Astrocyte (in vitro differentiated cells and primary cell): Measurements from ENCODE around the gene UGT2A1. TPM values are rescaled to one million over a fixed set of nuclear protein-coding genes. Genes with fewer than 3 reads are reported as not detected.

Source experiments
- DNase-seq: peaks from one replicate; pipeline ENCODE4 v3.0.0-alpha.2; 2010; ENCODE audit warnings: low read depth
- FAIRE-seq: peaks from 2 replicates; lab custom pipeline; 2011; peaks lifted over from hg19 to GRCh38; lab: Jason Lieb, UNC
- H2AFZ ChIP-seq: 2 replicates; pipeline ENCODE4 v1.6.0; 2012; ENCODE audit warnings: low read depth, low read length, inconsistent platforms
- H3K27ac ChIP-seq: 2 replicates; pipeline ENCODE4 v1.5.1; 2011; ENCODE audit warnings: low read depth, low read length, inconsistent platforms
- H3K27me3 ChIP-seq: 2 replicates; pipeline ENCODE4 v1.6.0; 2011; ENCODE audit warnings: low read length, inconsistent platforms; ENCODE audit not compliant: insufficient read depth
- H3K36me3 ChIP-seq: 2 replicates; pipeline ENCODE4 v1.5.1; 2011; ENCODE audit warnings: low read length, inconsistent platforms; ENCODE audit not compliant: insufficient read depth
- H3K4me1 ChIP-seq: 2 replicates; pipeline ENCODE4 v1.5.1; 2011; ENCODE audit warnings: low read length, inconsistent platforms; ENCODE audit not compliant: insufficient read depth
- H3K4me2 ChIP-seq: 2 replicates; pipeline ENCODE4 v1.6.0; 2012; ENCODE audit warnings: low read length, inconsistent platforms
- H3K4me3 ChIP-seq: 2 replicates; pipeline ENCODE4 v1.5.1; 2011; ENCODE audit warnings: low read depth, mild to moderate bottlenecking, low read length, inconsistent platforms; ENCODE audit not compliant: insufficient read depth
- H3K79me2 ChIP-seq: 2 replicates; pipeline ENCODE4 v1.6.0; 2012; ENCODE audit warnings: mild to moderate bottlenecking, low read length, inconsistent platforms; ENCODE audit not compliant: insufficient read depth
- H3K9ac ChIP-seq: 2 replicates; pipeline ENCODE4 v1.6.0; 2012; ENCODE audit warnings: mild to moderate bottlenecking, low read length, inconsistent platforms
- H3K9me3 ChIP-seq: 2 replicates; pipeline ENCODE4 v1.5.1; 2012; ENCODE audit warnings: low read depth, mild to moderate bottlenecking, low read length, inconsistent platforms; ENCODE audit not compliant: insufficient read depth
- H4K20me1 ChIP-seq: 2 replicates; pipeline ENCODE4 v1.6.0; 2012; ENCODE audit warnings: low read length, inconsistent platforms; ENCODE audit not compliant: insufficient read depth
- H3K27ac Mint-ChIP-seq: one replicate; pipeline ENCODE4 v1.8.0; 2021; ENCODE audit warnings: mild to moderate bottlenecking, mixed read lengths; ENCODE audit not compliant: unreplicated experiment
- H3K27me3 Mint-ChIP-seq: one replicate; pipeline ENCODE4 v1.8.0; 2021; ENCODE audit warnings: low read depth, mixed read lengths; ENCODE audit not compliant: unreplicated experiment
- H3K36me3 Mint-ChIP-seq: one replicate; pipeline ENCODE4 v1.8.0; 2021; ENCODE audit warnings: low read depth, mixed read lengths; ENCODE audit not compliant: unreplicated experiment
- H3K4me1 Mint-ChIP-seq: one replicate; pipeline ENCODE4 v1.8.0; 2021; ENCODE audit warnings: low read depth, mixed read lengths; ENCODE audit not compliant: unreplicated experiment
- H3K4me3 Mint-ChIP-seq: one replicate; pipeline ENCODE4 v1.8.0; 2021; ENCODE audit warnings: mild to moderate bottlenecking, moderate library complexity, mixed read lengths; ENCODE audit not compliant: unreplicated experiment
- H3K9me3 Mint-ChIP-seq: one replicate; pipeline ENCODE4 v1.8.0; 2021; ENCODE audit warnings: mild to moderate bottlenecking, mixed read lengths; ENCODE audit not compliant: unreplicated experiment
- CTCF ChIP-seq: IDR thresholded peaks from 2 replicates; pipeline ENCODE4 v1.5.1; 2011; ENCODE audit warnings: low read depth, mild to moderate bottlenecking, inconsistent platforms, low read length, moderate library complexity; ENCODE audit not compliant: insufficient read depth
- EZH2 ChIP-seq: IDR thresholded peaks from 2 replicates; pipeline ENCODE4 v1.6.1; 2012; ENCODE audit warnings: mild to moderate bottlenecking, low read length, inconsistent platforms; ENCODE audit not compliant: insufficient read depth
- total RNA-seq: library from RNA; stranded (reverse); gene quantifications from 2 replicates; pipeline ENCODE4 v1.2.1, GENCODE V29; 2021

UGT2A1 gene
- total RNA-seq, 1 donor from 2014 or later, result not detected

GRCh38 chr4:69697536-69698242, 44.6 kb upstream of the UGT2A1 start:
- H4K20me1 ChIP-seq, result no peaks in the 10 kb centered on the region
- Mint-ChIP-seq H3K9me3 (peaks cover 5% of the 10 kb centered on the region), H3K36me3 (no peaks in the 10 kb centered on the region), H3K4me3 (no peak overlapping the region), H3K27me3 (no peaks in the 10 kb centered on the region), H3K27ac (no peak overlapping the region), H3K4me1 (peaks cover 1% of the 10 kb centered on the region)
- no peaks in the 10 kb centered on the region for H3K9me3 ChIP-seq
- no peak overlapping the region for H3K9ac ChIP-seq
- DNase-seq, result no peak
- no peaks in the 10 kb centered on the region for H3K36me3 ChIP-seq
- no peaks in the 10 kb centered on the region for H3K4me1 ChIP-seq
- H3K27me3 ChIP-seq, result no peaks in the 10 kb centered on the region
- no peak overlapping the region for H3K4me3 ChIP-seq
- no peak overlapping the region for H3K4me2 ChIP-seq
- no peak for FAIRE-seq
- H3K79me2 ChIP-seq, result no peaks in the 10 kb centered on the region
- no peak for TF ChIP-seq EZH2
- no peak for TF ChIP-seq CTCF
- H2AFZ ChIP-seq, result no peak overlapping the region
- H3K27ac ChIP-seq, result no peak overlapping the region

- no peaks in the 10 kb centered on the region for H4K20me1 ChIP-seq
- H3K27me3 ChIP-seq, result no peaks in the 10 kb centered on the region
- no peaks in the 10 kb centered on the region for H3K9me3 ChIP-seq
- FAIRE-seq (no peak), DNase-seq (peak; percentile 4)
- peak overlapping the region; percentile 47 for H3K4me2 ChIP-seq
- no peak overlapping the region for H3K4me3 ChIP-seq
- H2AFZ ChIP-seq, result peak overlapping the region; percentile 22
- no peak for TF ChIP-seq EZH2
- peak; percentile 35 for TF ChIP-seq CTCF
- no peaks in the 10 kb centered on the region for H3K4me1 Mint-ChIP-seq
- no peaks in the 10 kb centered on the region for H3K27me3 Mint-ChIP-seq
- peaks cover under 1% of the 10 kb centered on the region for H3K9me3 Mint-ChIP-seq
- H3K79me2 ChIP-seq, result no peaks in the 10 kb centered on the region
- H3K36me3 ChIP-seq, result no peaks in the 10 kb centered on the region
- no peaks in the 10 kb centered on the region for H3K36me3 Mint-ChIP-seq
- no peak overlapping the region for H3K9ac ChIP-seq
- no peak overlapping the region for H3K27ac Mint-ChIP-seq
- no peak overlapping the region for H3K4me3 Mint-ChIP-seq
- no peaks in the 10 kb centered on the region for H3K4me1 ChIP-seq
- H3K27ac ChIP-seq, result no peak overlapping the region
Measured at GRCh38 chr4:69689599-69689998, 36.6 kb upstream of the UGT2A1 start.

GRCh38 chr4:69684804-69685203, 31.8 kb upstream of the UGT2A1 start:
- Histone ChIP-seq H3K79me2 (no peaks in the 10 kb centered on the region), H3K36me3 (no peaks in the 10 kb centered on the region), H3K4me2 (no peak overlapping the region), H3K4me3 (no peak overlapping the region), H2AFZ (no peak overlapping the region), H3K27me3 (no peaks in the 10 kb centered on the region), H3K27ac (no peak overlapping the region), H3K9ac (no peak overlapping the region), H4K20me1 (no peaks in the 10 kb centered on the region), H3K9me3 (no peaks in the 10 kb centered on the region), H3K4me1 (no peaks in the 10 kb centered on the region)
- H3K9me3 Mint-ChIP-seq, result no peaks in the 10 kb centered on the region
- no peak overlapping the region for H3K4me3 Mint-ChIP-seq
- no peaks in the 10 kb centered on the region for H3K36me3 Mint-ChIP-seq
- FAIRE-seq, result no peak
- no peak overlapping the region for H3K27ac Mint-ChIP-seq
- no peak for DNase-seq
- no peaks in the 10 kb centered on the region for H3K27me3 Mint-ChIP-seq
- TF ChIP-seq CTCF (no peak), EZH2 (no peak)
- H3K4me1 Mint-ChIP-seq, result no peaks in the 10 kb centered on the region
